OCI-LY3 (cell line): ENCODE data around the gene SMYD3.

Experiments used
- H2AFZ ChIP-seq: fragments of 200-600, 300-600 bp; shearing (Covaris generic); 2 replicates; pipeline ENCODE4 v1.6.0; 2014; ENCODE audit warnings: antibody characterized with exemption, low read depth, low read length
- H3K27ac ChIP-seq: fragments of 200-600, 300-600 bp; sonication (generic); 2 replicates; pipeline ENCODE4 v1.5.1; 2014; ENCODE audit warnings: mild to moderate bottlenecking, low read length, moderate library complexity, mixed read lengths
- H3K27me3 ChIP-seq: fragments of 200-600, 300-600 bp; sonication (generic); 2 replicates; pipeline ENCODE4 v1.6.1; 2014; ENCODE audit warnings: low read depth, low read length, mixed read lengths
- H3K36me3 ChIP-seq: fragments of 200-600, 300-600 bp; sonication (generic); replicated peaks from 2 replicates; pipeline ENCODE3; 2014; ENCODE audit warnings: low read depth, low read length, mixed read lengths
- H3K4me1 ChIP-seq: fragments of 300-600, 200-600 bp; sonication (generic); 2 replicates; pipeline ENCODE4 v1.6.1; 2014; ENCODE audit warnings: low read length, mixed read lengths
- H3K4me2 ChIP-seq: fragments of 200-600, 300-600 bp; sonication (generic); 2 replicates; pipeline ENCODE4 v1.6.1; 2014; ENCODE audit warnings: low read length, mixed read lengths
- H3K4me3 ChIP-seq: fragments of 300-600, 200-600 bp; sonication (generic); 2 replicates; pipeline ENCODE4 v1.5.1; 2014; ENCODE audit warnings: antibody characterized with exemption, mild to moderate bottlenecking, low read length, moderate library complexity
- H3K79me2 ChIP-seq: fragments of 300-600, 200-600 bp; shearing (Covaris generic); 2 replicates; pipeline ENCODE4 v1.6.1; 2014; ENCODE audit warnings: mild to moderate bottlenecking, low read length, mixed read lengths
- H3K9ac ChIP-seq: fragments of 300-600, 200-600 bp; shearing (Covaris generic); 2 replicates; pipeline ENCODE4 v1.6.0; 2014; ENCODE audit warnings: mild to moderate bottlenecking, low read length, moderate library complexity
- H3K9me3 ChIP-seq: fragments of 200-600, 300-600 bp; shearing (Covaris generic); 2 replicates; pipeline ENCODE4 v1.6.1; 2014; ENCODE audit warnings: low read length, mixed read lengths; ENCODE audit not compliant: insufficient read depth
- H4K20me1 ChIP-seq: fragments of 200-600, 300-600 bp; sonication (generic); 2 replicates; pipeline ENCODE4 v1.6.1; 2016; ENCODE audit warnings: low read length, mixed read lengths; ENCODE audit not compliant: insufficient read depth
- CTCF ChIP-seq: fragments of 200-600, 300-600 bp; sonication (generic); IDR thresholded peaks from 2 replicates; pipeline ENCODE4 v1.5.1; 2014; ENCODE audit warnings: antibody characterized with exemption, low read length, low read depth
- EZH2phosphoT487 ChIP-seq: fragments of 200-600 bp; shearing (Covaris generic); IDR thresholded peaks from 2 replicates; pipeline ENCODE4 v1.6.1; 2018; ENCODE audit warnings: antibody characterized with exemption, mixed run types, low read depth

The SMYD3 gene

GRCh38 chr1:245718951-245719350 is 788.1 kb downstream of the SMYD3 start:
- no peak overlapping the region for H3K27ac ChIP-seq
- no peak overlapping the region for H3K4me2 ChIP-seq
- no peaks in the 10 kb centered on the region for H3K36me3 ChIP-seq
- H2AFZ ChIP-seq = no peak overlapping the region
- no peak overlapping the region for H3K4me3 ChIP-seq
- H4K20me1 ChIP-seq = no peaks in the 10 kb centered on the region
- no peaks in the 10 kb centered on the region for H3K9me3 ChIP-seq
- no peak overlapping the region for H3K9ac ChIP-seq
- TF ChIP-seq CTCF (no peak), EZH2phosphoT487 (no peak)
- H3K79me2 ChIP-seq = no peaks in the 10 kb centered on the region
- H3K4me1 ChIP-seq = peaks cover 8% of the 10 kb centered on the region
- H3K27me3 ChIP-seq = no peaks in the 10 kb centered on the region

- Histone ChIP-seq H3K9me3 (no peaks in the 10 kb centered on the region), H3K4me2 (no peak overlapping the region), H3K9ac (no peak overlapping the region), H3K27me3 (no peaks in the 10 kb centered on the region), H3K4me3 (no peak overlapping the region), H3K4me1 (peaks cover 8% of the 10 kb centered on the region), H3K36me3 (no peaks in the 10 kb centered on the region), H3K27ac (no peak overlapping the region), H4K20me1 (no peaks in the 10 kb centered on the region), H3K79me2 (no peaks in the 10 kb centered on the region), H2AFZ (no peak overlapping the region)
- no peak for TF ChIP-seq EZH2phosphoT487
- TF ChIP-seq CTCF = no peak
These were observed 789.0 kb downstream of the SMYD3 start for GRCh38 chr1:245718123-245718522.

- Histone ChIP-seq H2AFZ (no peak overlapping the region), H3K4me3 (no peak overlapping the region), H3K36me3 (no peaks in the 10 kb centered on the region), H3K9me3 (no peaks in the 10 kb centered on the region), H3K4me2 (no peak overlapping the region), H3K27ac (no peak overlapping the region), H3K27me3 (no peaks in the 10 kb centered on the region), H4K20me1 (no peaks in the 10 kb centered on the region), H3K9ac (no peak overlapping the region), H3K4me1 (peaks cover 8% of the 10 kb centered on the region), H3K79me2 (no peaks in the 10 kb centered on the region)
- TF ChIP-seq CTCF (no peak), EZH2phosphoT487 (no peak)
These were observed 789.5 kb downstream of the SMYD3 start for GRCh38 chr1:245717611-245718010.

GRCh38 chr1:245716561-245716960 is 790.5 kb downstream of the SMYD3 start:
- no peak overlapping the region for H3K4me2 ChIP-seq
- no peak overlapping the region for H3K4me3 ChIP-seq
- H3K79me2 ChIP-seq = no peaks in the 10 kb centered on the region
- no peaks in the 10 kb centered on the region for H3K36me3 ChIP-seq
- H3K27me3 ChIP-seq = no peaks in the 10 kb centered on the region
- H3K9ac ChIP-seq = no peak overlapping the region
- peaks cover 8% of the 10 kb centered on the region for H3K4me1 ChIP-seq
- no peak overlapping the region for H3K27ac ChIP-seq
- no peaks in the 10 kb centered on the region for H3K9me3 ChIP-seq
- H4K20me1 ChIP-seq = no peaks in the 10 kb centered on the region
- TF ChIP-seq EZH2phosphoT487 = no peak
- no peak for TF ChIP-seq CTCF
- no peak overlapping the region for H2AFZ ChIP-seq
